ENCODE measurements around the gene FOXK2.

DNA sequence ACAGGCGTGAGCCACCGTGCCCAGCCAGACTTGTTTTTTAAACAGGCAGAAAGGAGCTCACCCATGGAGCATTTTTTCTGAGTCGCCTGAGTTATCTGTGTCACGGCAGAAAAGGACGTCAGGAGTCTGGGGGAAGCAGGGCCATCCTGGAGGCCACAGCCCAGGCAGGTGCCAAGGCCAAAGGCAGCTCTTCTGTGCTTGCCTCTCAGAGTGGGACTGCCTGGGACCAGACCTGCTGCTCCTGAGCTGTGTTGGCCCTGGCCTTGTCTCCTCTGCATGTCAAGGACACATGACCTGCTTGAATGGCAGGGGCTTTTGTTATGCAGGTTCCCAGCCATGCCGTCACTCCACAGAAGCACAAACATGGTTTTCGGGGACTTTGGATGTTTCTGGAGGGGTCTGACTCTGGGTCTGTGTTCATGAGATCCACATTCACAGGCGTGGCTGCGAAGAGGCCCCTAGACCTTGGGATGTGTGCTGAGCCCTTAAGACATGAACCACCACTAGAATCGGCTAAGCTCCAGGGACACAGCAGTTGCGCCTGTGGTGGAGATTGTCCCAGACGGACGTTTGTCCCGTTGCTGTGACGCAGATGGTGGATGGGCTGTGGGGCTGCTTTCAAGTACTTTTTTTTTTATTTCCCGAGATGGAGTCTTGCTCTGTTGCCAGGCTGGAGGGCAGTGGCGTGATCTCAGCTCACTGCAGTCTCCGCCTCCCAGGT, 33.8 kb downstream of the FOXK2 start:
- TF ChIP-seq CTCF (IDR thresholded peaks at IDR 0.05; ENCODE audit: low read depth, low read length) (no peak), POLR2A (IDR thresholded peaks at IDR 0.05; ENCODE audit: extremely low read depth, insufficient read length) (no peak)
- TF ChIP-seq, protein P1, sequence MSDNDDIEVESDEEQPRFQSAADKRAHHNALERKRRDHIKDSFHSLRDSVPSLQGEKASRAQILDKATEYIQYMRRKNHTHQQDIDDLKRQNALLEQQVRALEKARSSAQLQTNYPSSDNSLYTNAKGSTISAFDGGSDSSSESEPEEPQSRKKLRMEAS (IDR thresholded peaks at IDR 0.05; ENCODE audit: low read depth, low read length), result no peak

Data from NB4 (cell line).